OCI-LY1 (cell line): ENCODE results near the gene DRAM1.
"Not testable (repeated sequence)": the region's sequence is repeated elsewhere in the genome, so short reads cannot be mapped to it uniquely, and the experiment has no call there.

Experiments used
- H2AFZ ChIP-seq: fragments of 200-600 bp; sonication (generic), shearing (Covaris generic); 2 replicates; pipeline ENCODE4 v1.6.0; 2014; ENCODE audit warnings: antibody characterized with exemption, mild to moderate bottlenecking, low read length
- H3F3A ChIP-seq: fragments of 200-600 bp; sonication (generic), shearing (Covaris generic); 2 replicates; pipeline ENCODE4 v1.6.0; 2014; ENCODE audit warnings: mild to moderate bottlenecking, antibody characterized with exemption, low read length, moderate library complexity; ENCODE audit not compliant: insufficient read depth
- H3K27ac ChIP-seq: fragments of 200-600 bp; sonication (generic); 2 replicates; pipeline ENCODE4 v1.5.1; 2014; ENCODE audit warnings: low read length, mixed run types, mild to moderate bottlenecking, low read depth; ENCODE audit not compliant: poor library complexity, severe bottlenecking
- H3K27me3 ChIP-seq: fragments of 200-600 bp; sonication (generic); 2 replicates; pipeline ENCODE4 v1.6.0; 2014; ENCODE audit warnings: antibody characterized with exemption, mild to moderate bottlenecking, low read length, moderate library complexity; ENCODE audit not compliant: insufficient read depth
- H3K36me3 ChIP-seq: fragments of 200-600 bp; sonication (generic); 2 replicates; pipeline ENCODE4 v1.6.1; 2014; ENCODE audit warnings: mild to moderate bottlenecking, antibody characterized with exemption, low read length, moderate library complexity, mixed read lengths; ENCODE audit not compliant: insufficient read depth
- H3K4me1 ChIP-seq: fragments of 200-600 bp; sonication (generic); 2 replicates; pipeline ENCODE4 v1.5.1; 2014; ENCODE audit warnings: mild to moderate bottlenecking, low read length, moderate library complexity; ENCODE audit not compliant: insufficient read depth, severe bottlenecking
- H3K4me2 ChIP-seq: fragments of 200-600 bp; sonication (generic), shearing (Covaris generic); 2 replicates; pipeline ENCODE4 v1.6.1; 2014; ENCODE audit warnings: low read length
- H3K4me3 ChIP-seq: fragments of 200-600 bp; sonication (generic); 2 replicates; pipeline ENCODE4 v1.5.1; 2014; ENCODE audit warnings: low read length, low read depth, mild to moderate bottlenecking, mixed read lengths; ENCODE audit not compliant: poor library complexity, severe bottlenecking
- H3K79me2 ChIP-seq: fragments of 200-600 bp; shearing (Covaris generic); 2 replicates; pipeline ENCODE4 v1.6.1; 2016; ENCODE audit warnings: mixed run types, low read length, mixed read lengths; ENCODE audit not compliant: insufficient read depth
- H3K9ac ChIP-seq: fragments of 200-600 bp; sonication (generic), shearing (Covaris generic); 2 replicates; pipeline ENCODE4 v1.6.1; 2014; ENCODE audit warnings: mild to moderate bottlenecking, low read length, mixed read lengths
- H3K9me2 ChIP-seq: fragments of 200-600 bp; sonication (generic), shearing (Covaris generic); 2 replicates; pipeline ENCODE4 v1.6.1; 2014; ENCODE audit warnings: low read depth, mild to moderate bottlenecking, low read length, mixed read lengths
- H3K9me3 ChIP-seq: fragments of 200-600 bp; shearing (Covaris generic); 2 replicates; pipeline ENCODE4 v1.6.1; 2014; ENCODE audit warnings: low read length, mixed read lengths
- H4K20me1 ChIP-seq: fragments of 200-600 bp; sonication (generic), shearing (Covaris generic); 2 replicates; pipeline ENCODE4 v1.6.0; 2016; ENCODE audit warnings: mild to moderate bottlenecking, low read length; ENCODE audit not compliant: insufficient read depth
- EZH2 ChIP-seq: fragments of 200-600 bp; sonication (generic), shearing (Covaris generic); IDR thresholded peaks from 2 replicates; pipeline ENCODE4 v1.8.0; 2017; ENCODE audit warnings: borderline replicate concordance, mixed run types, mild to moderate bottlenecking, antibody characterized with exemption, low read length, moderate library complexity, mixed read lengths
- TF ChIP-seq, protein P1 (sequence below): fragments of 200-600 bp; sonication (generic), shearing (Covaris generic); IDR thresholded peaks from 2 replicates; pipeline ENCODE4 v1.5.1; 2017; ENCODE audit warnings: mild to moderate bottlenecking, antibody characterized with exemption, low read length, moderate library complexity, mixed read lengths

DRAM1 gene

DNA sequence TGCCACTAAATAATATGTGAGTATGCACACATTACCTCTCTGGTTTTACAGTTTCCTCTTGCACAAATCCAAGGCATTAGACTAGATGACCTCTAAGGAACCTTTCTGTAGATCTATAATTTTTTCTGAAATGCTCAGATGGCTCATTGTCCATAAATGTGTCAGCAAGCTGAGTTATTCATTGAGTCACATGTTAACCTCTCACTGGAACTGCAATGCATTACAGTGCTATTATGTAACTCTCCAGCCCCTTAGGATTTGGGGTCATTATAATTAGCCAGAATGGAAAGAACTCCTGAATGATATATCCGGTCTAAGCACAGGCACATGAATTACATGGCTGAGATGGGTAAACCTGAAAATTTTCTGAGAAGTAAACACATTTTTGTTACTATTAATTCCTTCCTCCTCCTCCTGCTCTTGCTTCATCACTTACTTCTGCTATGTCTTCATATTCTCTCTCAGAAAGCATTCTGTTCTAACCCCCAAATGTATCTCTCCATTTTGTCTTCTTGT lies 20.3 kb upstream of the DRAM1 start:
- no peak overlapping the region for H3K9ac ChIP-seq
- H3F3A ChIP-seq = no peaks in the 10 kb centered on the region
- H3K36me3 ChIP-seq = no peaks in the 10 kb centered on the region
- H3K79me2 ChIP-seq = no peaks in the 10 kb centered on the region
- H3K4me3 ChIP-seq = no peak overlapping the region
- no peak overlapping the region for H2AFZ ChIP-seq
- H3K4me2 ChIP-seq = no peak overlapping the region
- H3K27ac ChIP-seq = no peak overlapping the region
- H4K20me1 ChIP-seq = no peaks in the 10 kb centered on the region
- no peaks in the 10 kb centered on the region for H3K27me3 ChIP-seq
- no peaks in the 10 kb centered on the region for H3K9me3 ChIP-seq
- H3K9me2 ChIP-seq = no peaks in the 10 kb centered on the region
- TF ChIP-seq, protein P1, sequence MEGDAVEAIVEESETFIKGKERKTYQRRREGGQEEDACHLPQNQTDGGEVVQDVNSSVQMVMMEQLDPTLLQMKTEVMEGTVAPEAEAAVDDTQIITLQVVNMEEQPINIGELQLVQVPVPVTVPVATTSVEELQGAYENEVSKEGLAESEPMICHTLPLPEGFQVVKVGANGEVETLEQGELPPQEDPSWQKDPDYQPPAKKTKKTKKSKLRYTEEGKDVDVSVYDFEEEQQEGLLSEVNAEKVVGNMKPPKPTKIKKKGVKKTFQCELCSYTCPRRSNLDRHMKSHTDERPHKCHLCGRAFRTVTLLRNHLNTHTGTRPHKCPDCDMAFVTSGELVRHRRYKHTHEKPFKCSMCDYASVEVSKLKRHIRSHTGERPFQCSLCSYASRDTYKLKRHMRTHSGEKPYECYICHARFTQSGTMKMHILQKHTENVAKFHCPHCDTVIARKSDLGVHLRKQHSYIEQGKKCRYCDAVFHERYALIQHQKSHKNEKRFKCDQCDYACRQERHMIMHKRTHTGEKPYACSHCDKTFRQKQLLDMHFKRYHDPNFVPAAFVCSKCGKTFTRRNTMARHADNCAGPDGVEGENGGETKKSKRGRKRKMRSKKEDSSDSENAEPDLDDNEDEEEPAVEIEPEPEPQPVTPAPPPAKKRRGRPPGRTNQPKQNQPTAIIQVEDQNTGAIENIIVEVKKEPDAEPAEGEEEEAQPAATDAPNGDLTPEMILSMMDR = no peak
- no peak for TF ChIP-seq EZH2
- peaks cover 11% of the 10 kb centered on the region for H3K4me1 ChIP-seq

DNA sequence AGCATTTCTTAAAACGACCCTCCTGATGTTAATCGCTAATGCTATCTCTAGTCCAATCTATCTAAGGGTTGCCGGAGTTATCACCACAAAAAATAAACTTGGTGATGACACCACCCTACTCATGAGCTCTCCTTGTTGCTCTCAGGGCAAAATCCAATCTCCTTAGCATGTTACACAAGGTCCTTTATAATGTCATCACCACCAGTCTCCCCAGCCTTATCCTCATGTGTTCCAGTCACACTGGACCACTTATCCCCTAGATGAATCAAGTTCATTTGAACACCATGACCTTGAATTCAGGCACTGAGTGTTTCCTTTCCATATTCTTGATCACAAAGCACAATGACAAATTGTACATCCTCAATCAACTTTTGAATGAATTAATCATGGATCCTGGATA lies 19.0 kb upstream of the DRAM1 start:
- Histone ChIP-seq H3K9ac (no peak overlapping the region), H4K20me1 (no peaks in the 10 kb centered on the region), H3K4me2 (no peak overlapping the region), H3K4me3 (no peak overlapping the region), H3K27me3 (no peaks in the 10 kb centered on the region), H3K9me3 (no peaks in the 10 kb centered on the region), H3K27ac (no peak overlapping the region), H2AFZ (no peak overlapping the region), H3K9me2 (no peaks in the 10 kb centered on the region), H3K36me3 (no peaks in the 10 kb centered on the region), H3K4me1 (peaks cover 11% of the 10 kb centered on the region), H3K79me2 (no peaks in the 10 kb centered on the region), H3F3A (no peaks in the 10 kb centered on the region)
- TF ChIP-seq, protein P1 = no peak
- TF ChIP-seq EZH2 = no peak

DNA sequence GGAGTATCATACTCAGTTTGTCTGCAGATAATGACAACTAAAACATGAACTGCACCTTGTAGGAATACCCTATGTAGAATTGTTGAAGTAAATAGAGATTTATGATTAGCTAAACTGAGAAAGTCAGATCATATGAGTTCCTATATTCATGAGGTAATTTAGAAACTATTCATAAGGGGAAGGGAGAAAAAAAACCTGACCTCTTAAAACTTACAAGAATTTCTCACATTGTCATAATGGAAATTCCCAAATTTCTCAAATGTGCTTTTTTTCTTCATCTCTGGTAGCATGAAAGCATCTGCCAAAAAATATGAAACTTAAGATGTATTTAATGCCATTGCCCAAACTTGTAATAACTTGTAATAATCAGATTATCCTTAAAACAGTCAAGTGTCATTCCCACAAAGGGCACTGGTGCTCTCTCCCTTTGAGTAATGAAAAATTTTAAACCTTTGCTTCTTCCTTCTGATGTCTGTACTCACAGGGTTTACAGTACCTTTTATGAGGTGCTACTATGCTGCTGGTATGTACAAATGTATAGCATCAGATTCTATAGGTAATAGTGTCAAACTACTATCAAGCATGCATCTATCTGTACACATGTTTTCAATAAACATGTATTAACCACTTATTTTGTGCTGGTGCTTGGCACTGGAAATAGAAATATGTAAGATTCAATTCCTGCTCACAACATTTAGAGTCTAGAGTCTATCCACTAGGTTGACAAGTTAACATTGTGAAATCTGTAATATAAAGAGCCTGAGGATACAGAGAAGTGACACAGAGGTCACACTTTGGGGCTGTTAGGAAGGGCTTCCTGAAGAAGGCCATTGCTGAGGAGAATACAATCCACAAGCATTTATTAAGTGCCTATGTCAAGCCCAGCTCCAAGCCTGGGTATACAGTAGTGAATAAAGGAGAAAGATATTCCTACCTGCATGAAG lies 17.4 kb upstream of the DRAM1 start:
- no peaks in the 10 kb centered on the region for H3K27me3 ChIP-seq
- H3K9me2 ChIP-seq = no peaks in the 10 kb centered on the region
- H3K4me3 ChIP-seq = no peak overlapping the region
- H3K9ac ChIP-seq = no peak overlapping the region
- H3K4me1 ChIP-seq = peaks cover 4% of the 10 kb centered on the region
- H3F3A ChIP-seq = no peaks in the 10 kb centered on the region
- H3K27ac ChIP-seq = no peak overlapping the region
- H3K4me2 ChIP-seq = no peak overlapping the region
- no peaks in the 10 kb centered on the region for H4K20me1 ChIP-seq
- H3K9me3 ChIP-seq = no peaks in the 10 kb centered on the region
- no peak overlapping the region for H2AFZ ChIP-seq
- no peaks in the 10 kb centered on the region for H3K79me2 ChIP-seq
- TF ChIP-seq EZH2 = no peak
- TF ChIP-seq, protein P1 = no peak
- no peaks in the 10 kb centered on the region for H3K36me3 ChIP-seq

DNA sequence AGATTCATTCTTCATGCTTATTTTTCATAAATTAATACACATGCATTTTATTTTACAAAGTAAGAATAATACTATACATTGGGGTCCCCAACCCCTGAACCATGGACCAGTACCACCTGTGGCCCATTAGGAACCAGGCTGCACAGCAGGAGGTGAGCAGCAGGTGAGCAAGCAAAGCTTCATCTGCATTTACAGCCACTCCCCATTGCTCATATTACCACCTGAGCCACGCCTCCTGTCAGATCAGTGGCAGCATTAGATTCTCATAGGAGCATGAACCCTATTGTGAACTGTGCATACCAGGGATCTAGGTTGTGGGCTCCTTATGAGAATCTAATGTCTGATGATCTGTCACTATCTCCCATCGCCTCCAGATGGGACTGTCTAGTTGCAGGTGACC lies 15.7 kb upstream of the DRAM1 start:
- H3K79me2 ChIP-seq, H3K9me3 ChIP-seq, H3K9ac ChIP-seq, H3K36me3 ChIP-seq, H3K9me2 ChIP-seq, H3K4me2 ChIP-seq, H3K27ac ChIP-seq, H3F3A ChIP-seq, H3K4me1 ChIP-seq, H4K20me1 ChIP-seq, H3K27me3 ChIP-seq, H2AFZ ChIP-seq, H3K4me3 ChIP-seq: not testable (repeated sequence)
